ENCODE measurements around the gene ILDR1.
"Not testable (repeated sequence)": the region's sequence is repeated elsewhere in the genome, so short reads cannot be mapped to it uniquely, and the experiment has no call there.

ILDR1 gene

GRCh38 chr3:121943431-121943830 is 78.6 kb downstream of the ILDR1 start:
- no peak for DNase-seq (ENCODE audit: low read depth)

- no peak for DNase-seq (ENCODE audit: low read depth)
Measured at GRCh38 chr3:121942116-121942786, 79.8 kb downstream of the ILDR1 start.

GRCh38 chr3:121941592-121941991 is 80.5 kb downstream of the ILDR1 start:
- no peak for DNase-seq (ENCODE audit: low read depth)

GRCh38 chr3:121938141-121938855 is 83.7 kb downstream of the ILDR1 start:
- not testable (repeated sequence) for DNase-seq (ENCODE audit: low read depth)
